Dermis blood vessel endothelial cell (primary cell): Measurements from ENCODE around the gene RASSF8. TPM values are rescaled to one million over a fixed set of nuclear protein-coding genes. Genes with fewer than 3 reads are reported as not detected.
"Not testable (repeated sequence)": the region's sequence is repeated elsewhere in the genome, so short reads cannot be mapped to it uniquely, and the experiment has no call there.

Source experiments
- DNase-seq: peaks from one replicate; pipeline ENCODE4 v3.0.0; 2010
- total RNA-seq: library from RNA; depleted of rRNA; stranded (reverse); fragments of >200 nt; gene quantifications from 2 replicates; pipeline ENCODE4 v1.2.3, GENCODE V29; 2014

Gene RASSF8
- total RNA-seq, 1 donor from 2014 or later, result 84.7 TPM

DNA sequence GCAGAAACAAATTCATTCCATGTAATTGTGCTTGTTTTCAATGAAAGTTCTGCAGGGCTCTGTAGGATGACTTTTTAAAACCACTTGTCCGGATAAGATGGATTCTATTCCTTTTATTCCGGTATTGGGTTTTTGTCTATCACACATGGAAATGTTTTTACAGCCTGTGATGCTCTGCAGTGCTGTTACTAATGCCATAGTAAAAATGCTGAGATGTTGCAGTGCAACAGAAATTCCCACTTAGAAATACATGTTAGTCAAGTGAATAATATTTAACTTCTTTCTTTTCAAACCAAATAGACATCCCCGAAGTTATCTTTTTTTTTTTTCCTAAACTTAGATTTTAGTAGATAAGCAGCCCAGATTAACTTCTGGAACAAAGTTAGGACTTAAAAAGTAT, 71.9 kb downstream of the RASSF8 start:
- no peak for DNase-seq

DNA sequence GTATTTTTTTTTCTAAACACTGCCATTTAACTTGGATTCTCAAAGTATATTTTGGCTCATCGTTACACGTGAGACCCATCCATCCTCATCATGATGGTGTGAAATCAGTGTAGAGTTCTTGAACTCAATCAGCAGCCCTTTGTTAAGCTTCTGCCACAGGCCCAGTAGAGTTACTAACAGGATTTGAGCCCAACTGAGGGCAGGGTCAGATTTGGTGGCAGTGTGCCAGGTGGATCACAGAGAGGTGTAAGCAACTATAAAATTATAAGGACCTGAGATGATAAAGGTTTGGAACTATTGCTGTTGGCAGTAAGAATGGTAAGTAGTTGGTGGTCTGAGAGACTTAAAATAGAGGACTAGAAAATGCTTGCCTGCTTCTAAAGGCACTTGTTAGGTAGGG, 72.8 kb downstream of the RASSF8 start:
- DNase-seq, result no peak

DNA sequence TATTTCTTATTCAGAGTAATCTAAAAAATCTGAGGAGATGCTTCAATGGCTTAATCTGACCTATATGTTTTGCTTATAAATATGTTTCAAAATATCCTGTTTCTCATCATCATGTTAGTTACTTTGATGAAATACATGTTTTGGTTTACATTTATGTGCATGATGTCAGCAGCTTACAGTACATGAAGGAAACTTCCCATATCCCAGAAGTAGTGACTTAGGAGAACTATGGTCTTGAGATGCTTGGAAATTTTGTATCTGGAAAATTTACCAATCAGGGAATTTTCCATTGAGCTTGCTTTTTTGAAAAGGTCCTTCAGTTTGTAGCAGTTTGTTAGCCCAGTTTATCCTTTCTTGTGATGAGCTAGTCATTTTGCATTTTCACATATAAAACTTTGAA, 73.3 kb downstream of the RASSF8 start:
- no peak for DNase-seq

DNA sequence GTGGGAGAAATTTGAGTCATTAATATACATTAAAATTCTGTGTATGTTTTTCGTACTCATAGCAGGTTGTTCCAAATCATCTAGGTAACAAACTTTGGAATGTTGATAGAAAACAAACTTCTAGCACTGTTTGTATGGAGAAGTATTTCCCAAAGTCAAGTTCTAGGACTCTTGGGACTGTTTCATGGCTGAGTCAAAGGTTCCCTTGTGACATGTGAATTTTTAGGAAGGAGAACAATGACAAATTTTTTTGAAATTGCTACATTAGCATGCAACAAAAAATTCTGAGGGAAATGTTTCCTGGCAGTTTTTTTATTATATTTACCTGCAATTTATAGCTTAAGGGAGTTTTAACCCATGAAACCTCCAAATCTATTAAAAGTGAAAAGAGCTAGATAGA, 73.8 kb downstream of the RASSF8 start:
- no peak for DNase-seq

DNA sequence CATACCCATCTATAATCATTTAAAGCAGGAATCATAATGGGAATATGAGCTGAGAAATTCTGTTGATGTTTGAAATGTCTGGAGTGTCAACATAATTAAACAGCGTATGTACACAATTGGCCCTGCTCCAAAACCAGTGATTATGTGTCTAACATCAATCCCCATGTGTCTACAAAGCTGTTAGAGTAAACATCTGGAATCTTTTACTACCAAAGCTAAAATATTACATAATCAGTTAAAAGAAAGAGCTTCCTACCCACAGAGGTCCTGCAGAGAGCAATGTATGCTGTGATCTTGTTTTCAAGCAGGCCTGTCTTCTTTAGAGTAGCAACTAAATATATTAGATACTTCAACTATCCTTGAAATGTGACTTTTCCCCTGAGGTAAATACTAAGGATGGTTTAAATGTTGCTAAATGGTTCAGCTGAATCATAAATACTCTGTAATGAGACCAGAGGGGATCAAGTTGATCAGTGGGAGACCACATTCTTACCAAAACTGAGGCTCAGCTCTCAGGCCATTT, 74.3 kb downstream of the RASSF8 start:
- no peak for DNase-seq

DNA sequence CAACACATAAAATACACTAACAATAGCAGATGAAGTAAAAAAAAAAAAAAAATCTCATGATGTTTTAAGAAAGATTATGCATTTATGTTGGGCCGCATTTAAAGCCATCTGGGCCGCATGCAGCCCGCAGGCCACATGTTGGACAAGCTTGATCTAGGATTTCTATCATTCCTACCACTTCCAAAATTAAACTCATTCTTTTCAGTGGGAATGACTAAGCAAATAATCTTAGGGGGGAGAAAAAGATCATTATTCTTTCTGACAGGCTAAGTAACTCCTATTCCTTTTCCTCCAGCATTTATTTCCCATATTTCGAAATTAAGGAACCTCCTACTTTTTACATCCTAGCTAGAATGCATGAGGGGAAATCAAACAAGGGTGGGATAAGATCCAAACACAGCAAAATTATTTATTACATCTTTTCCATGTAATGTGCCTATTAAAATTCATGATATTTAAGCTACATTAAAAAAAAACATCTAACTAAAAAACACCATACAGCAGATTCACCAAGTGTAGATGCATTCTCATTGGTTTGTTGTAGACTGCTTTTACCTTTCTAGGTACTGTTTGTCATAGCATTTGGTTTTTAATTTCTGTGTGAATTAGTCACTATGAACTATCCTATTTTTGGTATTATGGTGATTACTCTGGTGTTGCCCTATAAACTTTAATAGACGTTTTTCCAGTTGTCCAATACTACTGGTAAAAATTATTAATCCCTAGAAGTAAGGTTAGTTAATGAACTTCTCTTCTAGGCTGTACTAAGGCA, 76.1 kb downstream of the RASSF8 start:
- DNase-seq, result no peak

DNA sequence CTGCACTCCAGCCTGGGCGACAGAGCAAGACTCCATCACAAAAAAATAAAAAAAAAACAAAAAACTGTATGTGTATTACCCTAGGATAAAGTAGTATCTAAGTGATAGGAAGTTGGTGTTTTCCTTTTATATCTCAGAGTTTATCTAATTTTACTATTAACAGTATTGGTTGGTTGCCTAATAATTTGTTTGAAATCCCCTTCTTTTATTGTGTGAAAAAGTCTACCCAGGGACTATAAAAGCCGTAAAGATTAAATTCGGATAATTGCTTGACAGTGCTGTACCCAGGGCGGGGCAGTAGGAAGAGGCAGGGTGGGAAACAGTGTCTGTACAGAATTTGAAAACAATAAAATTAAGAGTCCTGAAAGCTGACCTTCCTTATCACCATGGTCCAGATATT, 78.4 kb downstream of the RASSF8 start:
- no peak for DNase-seq

DNA sequence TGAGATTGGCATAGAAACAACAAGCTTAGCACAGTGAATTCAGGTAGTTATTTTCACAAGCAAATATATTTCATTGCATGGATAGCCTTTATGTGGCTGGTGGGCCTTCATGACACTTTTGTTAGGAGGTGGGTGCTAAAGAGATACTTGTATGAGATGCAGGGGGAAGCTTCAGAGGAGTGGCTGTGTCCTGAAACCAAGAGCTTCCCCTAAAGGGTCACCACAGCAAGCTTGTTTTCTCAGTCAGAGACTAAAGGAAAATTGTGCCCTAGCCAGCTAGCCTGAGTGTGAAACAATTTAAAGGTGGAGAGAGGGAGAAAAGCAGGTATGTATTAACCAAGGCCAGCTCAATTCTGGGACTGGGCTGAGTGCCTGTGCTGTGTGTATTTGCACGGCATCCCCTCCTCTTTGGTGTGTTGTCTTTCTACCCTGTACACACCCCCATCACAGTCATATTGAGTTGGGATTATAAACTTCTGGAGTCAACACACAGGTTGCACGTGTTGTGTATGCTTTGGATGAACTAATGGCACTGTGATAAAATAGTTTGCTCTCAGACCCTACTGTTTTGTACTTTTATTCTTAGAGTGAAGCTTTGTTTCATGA, 79.2 kb downstream of the RASSF8 start:
- DNase-seq, result no peak

DNA sequence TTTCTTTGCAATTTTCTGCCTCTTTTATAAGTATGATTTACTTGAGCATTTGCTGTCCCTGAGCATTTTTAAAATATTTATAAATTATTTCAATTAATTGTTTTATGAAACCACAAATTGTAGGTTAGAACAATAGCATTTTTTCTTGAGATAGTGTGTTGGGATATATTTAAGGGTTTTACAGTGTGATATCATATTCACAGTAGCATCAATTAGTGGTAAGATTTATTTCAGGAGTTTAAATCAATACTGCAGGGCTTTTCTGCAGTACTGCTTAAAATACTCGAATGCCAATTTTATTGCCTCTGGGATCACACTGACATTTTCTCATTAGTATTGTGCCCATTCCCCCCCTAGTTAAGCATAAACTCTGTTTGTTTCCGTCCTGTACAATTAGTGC, 84.2 kb downstream of the RASSF8 start:
- no peak for DNase-seq

DNA sequence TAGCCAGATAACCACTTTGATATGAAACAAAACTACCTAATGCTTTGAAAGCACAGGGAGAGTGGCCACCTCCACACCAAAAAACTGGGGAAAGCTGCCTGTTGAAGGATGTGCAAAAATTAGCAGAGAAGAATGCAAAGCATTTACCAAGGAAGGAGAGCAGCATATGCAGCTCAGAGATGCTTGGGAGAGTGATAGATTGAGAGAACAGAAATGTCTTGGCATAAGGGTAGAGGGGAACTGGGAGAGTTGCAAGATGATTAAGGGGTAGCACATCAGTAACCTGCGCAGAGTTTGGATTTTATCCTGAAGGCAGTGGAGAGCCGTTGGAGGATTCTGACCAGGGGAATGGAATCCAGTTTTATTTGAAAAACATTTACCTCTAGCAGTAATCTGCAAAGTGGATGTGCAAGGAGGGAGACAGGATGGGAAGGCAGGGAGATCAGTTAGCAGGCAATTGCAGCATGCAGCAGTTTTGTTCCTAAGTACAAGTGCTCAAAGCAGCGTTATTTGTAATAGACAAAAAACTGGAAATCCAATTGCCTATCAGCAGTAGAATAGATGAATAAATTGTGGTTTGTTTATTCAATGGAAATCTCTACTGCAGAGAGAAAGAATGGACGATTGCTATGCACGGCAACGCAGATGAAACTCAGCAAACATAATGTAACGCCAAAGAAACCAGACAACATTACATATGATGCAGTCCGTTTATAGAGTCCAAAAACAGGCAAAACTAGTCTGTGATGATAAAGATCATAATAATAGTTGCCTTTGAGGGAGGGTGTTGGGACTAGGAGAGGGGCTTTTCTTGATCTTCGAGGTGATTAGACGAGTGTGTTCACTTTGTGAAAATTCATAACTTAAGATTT, 84.9 kb downstream of the RASSF8 start:
- no peak for DNase-seq

DNA sequence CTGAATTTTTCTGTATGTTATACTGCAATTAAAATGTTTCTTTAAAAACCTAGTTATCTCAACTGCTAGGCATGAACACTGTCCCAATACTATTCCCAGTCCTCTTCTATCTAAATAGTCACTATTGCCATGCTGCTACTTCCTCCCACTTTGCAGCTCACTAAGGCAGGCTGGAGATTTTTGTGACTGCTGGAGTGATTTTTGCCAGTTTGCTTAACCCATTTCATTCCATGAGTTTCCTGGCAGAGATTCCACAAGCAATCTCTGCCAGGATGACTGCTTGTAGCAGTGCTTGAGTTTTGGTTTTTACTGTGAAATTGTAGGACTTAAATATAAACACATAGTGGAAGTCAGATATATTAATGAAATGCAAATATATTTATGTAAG, 85.5 kb downstream of the RASSF8 start:
- DNase-seq, result no peak

DNA sequence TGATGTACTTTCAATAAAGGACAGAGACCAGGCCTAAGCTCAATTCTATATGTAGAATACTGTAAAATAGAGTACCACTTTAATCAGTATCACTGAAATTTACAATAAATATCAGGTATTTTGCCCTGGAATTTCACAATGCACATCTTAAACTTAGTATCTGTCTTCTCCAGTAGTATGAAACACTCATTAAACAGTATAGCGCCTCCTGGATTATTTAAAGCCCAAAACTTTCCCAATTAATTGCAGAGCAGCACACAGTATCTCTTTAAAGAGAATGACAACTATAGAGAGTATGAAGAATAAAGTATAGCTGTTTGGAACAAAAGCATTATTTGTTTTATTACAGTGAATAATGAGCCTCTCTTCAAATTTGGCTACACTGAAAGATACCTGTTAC, 86.1 kb downstream of the RASSF8 start:
- no peak for DNase-seq

DNA sequence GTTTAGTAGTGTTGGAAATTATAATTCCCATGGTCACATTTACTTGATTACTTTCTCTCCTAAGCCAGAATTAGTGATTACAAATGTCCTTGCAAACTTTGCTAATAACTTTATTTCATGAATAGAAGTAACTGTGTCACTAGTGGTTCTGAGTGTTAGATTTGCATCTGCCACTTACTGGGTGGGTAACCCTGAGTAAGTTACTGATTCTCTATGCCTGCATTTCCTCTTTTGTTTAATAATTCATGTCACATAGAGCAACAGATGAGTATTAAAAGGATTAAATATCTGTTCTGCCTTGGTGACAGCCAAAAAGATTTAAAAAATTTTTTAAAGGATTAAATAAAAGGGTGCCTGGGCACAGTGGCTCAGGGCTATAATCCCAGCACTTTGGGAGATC, 87.7 kb downstream of the RASSF8 start:
- no peak for DNase-seq

DNA sequence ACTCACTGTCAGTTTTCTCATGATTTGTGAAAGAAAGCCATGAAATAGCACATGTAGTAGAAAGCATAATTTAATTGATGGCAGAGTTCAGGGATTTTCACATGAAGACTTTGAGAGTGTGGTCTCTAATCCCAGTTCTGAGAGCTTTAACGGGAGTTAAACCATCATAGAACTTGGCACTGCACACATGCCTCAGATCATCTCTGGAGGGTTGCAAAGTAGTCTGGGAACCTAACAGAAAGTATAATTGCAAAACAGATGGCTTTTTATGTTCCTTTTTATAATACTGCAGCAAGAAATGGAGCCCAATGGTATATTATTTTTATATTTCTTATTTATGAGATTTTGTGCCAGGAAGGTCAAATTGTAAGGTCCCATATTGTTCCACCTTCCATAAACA, 88.4 kb downstream of the RASSF8 start:
- DNase-seq, result no peak

DNA sequence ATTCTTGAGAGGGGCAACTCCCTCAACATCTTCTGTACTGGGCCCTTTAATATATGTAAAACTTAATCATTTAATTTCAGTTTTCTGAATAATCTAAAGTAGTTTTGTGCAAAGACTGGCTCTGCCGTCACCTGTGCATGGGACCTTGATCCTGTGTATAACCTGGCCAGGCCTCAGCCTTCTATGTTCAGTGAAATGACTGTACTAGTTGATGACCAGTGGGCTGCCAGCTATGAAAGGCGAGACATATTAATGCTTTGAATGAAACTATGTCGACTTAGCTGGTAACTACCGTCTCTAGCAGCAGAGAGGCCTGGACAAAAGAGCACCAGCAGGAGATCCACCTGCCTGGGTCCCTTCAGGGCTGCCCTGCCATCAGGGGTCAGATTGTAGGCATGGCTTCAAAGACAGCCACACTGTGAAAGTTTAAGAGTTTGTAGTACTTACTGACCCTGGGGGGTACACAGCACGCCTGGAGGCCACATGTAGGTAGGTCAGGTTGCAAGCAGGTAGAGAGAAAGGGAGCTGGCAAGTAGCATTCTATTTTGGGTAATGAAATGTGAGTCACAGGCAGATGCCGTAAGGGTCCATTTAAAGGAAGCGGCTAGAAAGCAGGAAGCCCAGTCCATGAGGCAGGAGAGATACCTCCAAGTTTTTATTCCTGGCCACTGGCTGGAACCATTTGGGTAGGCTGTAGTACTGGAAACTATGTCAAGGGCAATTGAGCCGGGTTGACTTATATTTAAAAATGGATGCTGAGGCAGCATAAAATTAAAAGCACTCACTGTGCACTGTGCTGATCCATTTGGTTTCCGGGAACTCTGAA, 89.1 kb downstream of the RASSF8 start:
- DNase-seq, result peak; percentile 43

DNA sequence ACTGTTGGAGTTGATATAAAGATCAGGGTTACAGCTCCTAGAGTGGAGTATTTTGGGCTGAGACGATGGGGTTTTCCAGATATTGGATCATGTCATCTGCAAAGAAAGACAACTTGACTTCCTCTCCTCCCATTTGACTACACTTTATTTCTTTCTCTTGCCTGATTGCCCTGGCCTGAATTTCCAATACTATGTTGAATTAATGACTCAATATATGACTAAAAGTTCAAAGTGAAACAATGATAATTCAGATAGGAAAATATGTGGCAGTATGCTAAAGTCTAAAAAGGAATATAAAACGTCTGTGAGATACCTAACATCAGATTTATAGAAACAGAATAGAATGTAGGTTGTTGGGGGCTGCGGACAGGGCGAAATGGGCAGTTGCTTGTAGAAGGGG, 94.2 kb downstream of the RASSF8 start:
- DNase-seq, result no peak

DNA sequence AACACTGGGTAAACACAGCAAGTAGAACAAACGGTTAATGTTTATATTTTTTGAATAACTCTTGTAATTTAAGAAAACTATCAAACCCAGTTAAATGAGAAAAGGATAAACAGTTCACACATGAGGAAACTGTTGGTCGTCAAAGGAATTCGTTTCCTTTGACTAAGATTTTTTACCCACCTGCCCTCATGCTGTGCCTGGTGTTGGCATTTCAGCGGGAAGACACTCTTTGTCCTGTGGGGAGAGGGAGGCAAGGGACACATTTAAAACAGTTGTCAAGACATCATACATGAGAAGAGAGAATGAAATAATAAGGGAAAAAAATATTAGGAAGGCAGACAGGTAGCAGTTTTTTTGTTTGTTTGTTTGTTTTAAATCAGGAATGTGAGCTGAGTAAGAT, 95.9 kb downstream of the RASSF8 start:
- no peak for DNase-seq

DNA sequence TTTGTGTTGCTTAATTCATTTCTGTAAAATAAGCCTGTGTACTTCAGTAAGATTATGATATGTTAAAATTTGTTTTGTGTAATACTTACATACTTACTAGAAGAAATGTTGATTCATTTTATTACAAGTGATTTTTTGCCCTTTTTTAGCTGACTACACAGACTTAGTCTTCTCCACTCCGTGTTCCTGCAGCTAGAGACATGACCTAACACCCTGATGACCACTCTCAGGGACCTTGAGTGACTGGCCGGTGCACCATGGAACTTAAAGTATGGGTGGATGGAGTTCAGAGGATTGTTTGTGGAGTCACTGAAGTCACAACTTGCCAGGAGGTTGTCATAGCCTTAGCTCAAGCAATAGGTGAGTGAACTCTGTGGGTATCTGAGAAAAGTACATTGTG, 96.6 kb downstream of the RASSF8 start:
- no peak for DNase-seq

DNA sequence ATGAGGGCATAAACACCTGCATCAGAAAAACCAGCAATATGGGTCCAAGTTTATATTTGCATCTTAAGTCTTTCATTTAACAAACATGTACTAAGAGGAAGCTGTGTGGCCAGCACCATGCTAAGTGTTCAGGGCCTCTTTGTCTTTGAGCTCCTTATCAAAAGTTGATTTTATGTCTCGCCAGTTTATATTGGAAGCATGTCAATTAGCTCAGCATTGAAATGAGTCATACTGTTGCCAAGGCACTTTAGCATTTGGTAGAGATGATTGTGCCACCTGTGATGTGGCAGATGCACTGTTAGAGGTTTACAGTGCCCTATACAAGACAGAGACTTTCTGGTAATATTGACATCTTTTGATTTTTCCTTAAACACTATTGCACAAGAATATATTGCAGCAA, 97.9 kb downstream of the RASSF8 start:
- DNase-seq, result peak; percentile 84

DNA sequence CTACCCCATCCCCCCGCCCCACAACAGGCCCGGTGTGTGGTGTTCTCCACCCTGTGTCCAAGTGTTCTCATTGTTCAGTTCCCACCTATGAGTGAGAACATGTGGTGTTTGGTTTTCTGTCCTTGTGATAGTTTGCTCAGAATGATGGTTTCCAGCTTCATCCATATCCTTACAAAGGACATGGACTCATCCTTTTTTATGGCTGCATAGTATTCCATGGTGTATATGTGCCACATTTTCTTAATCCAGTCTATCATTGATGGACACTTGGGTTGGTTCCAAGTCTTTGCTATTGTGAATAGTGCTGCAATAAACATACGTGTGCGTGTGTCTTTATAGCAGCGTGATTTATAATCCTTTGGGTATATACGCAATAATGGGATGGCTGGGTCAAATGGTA, 98.8 kb downstream of the RASSF8 start:
- DNase-seq, result not testable (repeated sequence)

DNA sequence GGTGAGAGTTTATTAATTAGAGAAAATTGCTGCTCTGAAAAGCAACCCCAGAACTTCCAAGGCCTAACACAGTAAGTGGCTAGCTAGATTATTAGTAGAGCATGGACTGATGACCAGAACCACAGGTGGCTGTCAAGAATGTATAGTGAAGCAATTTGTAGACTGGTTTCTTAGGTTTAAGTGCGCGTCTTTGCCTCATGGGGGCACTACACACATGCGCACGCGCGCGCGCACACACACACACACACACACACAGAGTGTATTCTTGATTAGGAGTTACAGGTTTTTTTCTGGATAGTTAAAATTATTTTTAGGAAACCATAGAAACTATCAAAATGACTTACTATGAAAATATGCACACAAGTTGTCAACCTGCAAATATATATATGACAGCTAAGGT, 99.8 kb downstream of the RASSF8 start:
- DNase-seq, result no peak

DNA sequence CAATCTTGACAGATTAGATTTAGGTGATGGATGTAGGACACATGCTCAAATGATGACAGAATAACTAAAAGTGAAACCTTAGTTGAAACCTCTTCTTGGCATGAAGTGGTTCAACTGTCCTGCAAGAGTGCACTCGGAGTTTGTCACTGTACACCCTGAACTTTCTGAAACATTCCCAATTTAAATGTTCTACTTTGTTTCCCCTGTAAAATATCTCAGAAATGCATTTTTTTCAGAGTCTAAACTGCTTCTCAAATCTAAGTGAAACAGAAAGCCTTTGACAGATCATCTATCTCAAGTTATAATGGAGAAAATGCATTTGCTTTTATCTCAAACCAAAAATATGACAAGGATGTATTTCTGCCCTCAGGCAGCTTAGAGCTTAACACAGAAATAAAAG, 100.3 kb downstream of the RASSF8 start:
- DNase-seq, result no peak

DNA sequence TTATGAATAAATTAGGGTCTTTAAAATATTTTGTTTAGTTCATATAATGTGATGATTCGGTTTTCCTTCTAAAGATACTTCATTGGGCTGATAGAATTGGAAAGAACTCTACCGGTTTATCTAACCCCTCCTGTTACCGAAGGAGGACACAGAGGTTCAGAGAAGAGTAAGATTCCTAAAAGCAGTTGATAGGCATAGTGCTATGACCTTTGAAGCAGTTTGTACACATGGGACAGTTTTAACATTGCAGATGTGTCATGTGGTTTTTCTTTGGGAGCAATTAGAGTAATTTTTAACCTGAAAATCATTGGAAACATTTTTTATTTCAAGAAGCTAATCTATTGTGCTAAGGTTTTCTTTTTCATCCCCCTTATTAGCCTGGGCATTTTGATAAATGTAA, 103.5 kb downstream of the RASSF8 start:
- no peak for DNase-seq
